CD14-positive monocyte (primary cell): ENCODE measurements around the gene SLC51A. TPM values are rescaled to one million over a fixed set of nuclear protein-coding genes. Genes with fewer than 3 reads are reported as not detected.

ENCODE experiments used
- DNase-seq, 3 donors: peaks; one replicate each; pipeline ENCODE4 v3.0.0-alpha.2; 2011 to 2022
- H2AFZ ChIP-seq: 2 replicates; pipeline ENCODE4 v1.6.0; 2012; ENCODE audit warnings: mild to moderate bottlenecking, low read depth, low read length, inconsistent platforms; ENCODE audit not compliant: insufficient read depth, poor library complexity, severe bottlenecking
- H3K27ac ChIP-seq, 2 donors: 1 replicate in 1 of 2; 2 replicates in 1 of 2; pipeline ENCODE4 v1.5.1; 2012 to 2013; ENCODE audit warnings: low read length in 2 of 2, control low read depth in 1 of 2, inconsistent platforms in 1 of 2, low read depth in 1 of 2, mild to moderate bottlenecking in 1 of 2
- H3K27me3 ChIP-seq, 2 donors: one replicate each; pipeline versions ENCODE4 v1.6.0 to v1.6.1; 2011 to 2013; ENCODE audit warnings: low read length in 2 of 2; ENCODE audit not compliant: control insufficient read depth in 2 of 2, insufficient read depth in 2 of 2
- H3K36me3 ChIP-seq, 2 donors: replicated peaks in 1 of 2; 1 replicate in 1 of 2; 2 replicates in 1 of 2; pipeline versions ENCODE4 v1.5.1 to v1.6.1; 2012 to 2013; ENCODE audit warnings: low read length in 2 of 2, control low read depth in 1 of 2, inconsistent platforms in 1 of 2, mild to moderate bottlenecking in 1 of 2; ENCODE audit not compliant: insufficient read depth in 2 of 2, control insufficient read depth in 1 of 2
- H3K4me1 ChIP-seq, 2 donors: 1 replicate in 1 of 2; 2 replicates in 1 of 2; pipeline versions ENCODE4 v1.5.1 to v1.6.1; 2012 to 2013; ENCODE audit warnings: low read length in 2 of 2, control low read depth in 1 of 2, inconsistent platforms in 1 of 2, mild to moderate bottlenecking in 1 of 2, moderate library complexity in 1 of 2; ENCODE audit not compliant: insufficient read depth in 2 of 2, control insufficient read depth in 1 of 2
- H3K4me2 ChIP-seq: replicated peaks from 2 replicates; pipeline ENCODE3; 2012; ENCODE audit warnings: low read length, moderate library complexity, mild to moderate bottlenecking; ENCODE audit not compliant: poor library complexity, severe bottlenecking; ENCODE audit errors: extremely low read depth
- H3K4me3 ChIP-seq, 3 experiments: fragments of 200-600 bp in 1 of 3; sonication (generic) in 1 of 3; replicated peaks in 1 of 3; 1 replicate in 2 of 3; 2 replicates in 1 of 3; pipeline ENCODE4 v1.5.1; 2011 to 2013; ENCODE audit warnings: low read length in 3 of 3, mild to moderate bottlenecking in 3 of 3, control low read depth in 2 of 3, low read depth in 2 of 3, inconsistent platforms in 1 of 3, moderate library complexity in 1 of 3
- H3K79me2 ChIP-seq: 2 replicates; pipeline ENCODE4 v1.6.0; 2012; ENCODE audit warnings: mild to moderate bottlenecking, control low read depth, inconsistent platforms, low read length, moderate library complexity; ENCODE audit not compliant: insufficient read depth
- H3K9ac ChIP-seq: 2 replicates; pipeline ENCODE4 v1.6.0; 2017; ENCODE audit warnings: low read length, mild to moderate bottlenecking; ENCODE audit not compliant: insufficient read depth, poor library complexity, severe bottlenecking
- H3K9me3 ChIP-seq, 2 donors: replicated peaks in 1 of 2; 1 replicate in 1 of 2; 2 replicates in 1 of 2; pipeline versions ENCODE4 v1.5.1 to v1.6.1; 2012 to 2013; ENCODE audit warnings: low read length in 2 of 2, control low read depth in 1 of 2; ENCODE audit not compliant: control insufficient read depth in 1 of 2, insufficient read depth in 1 of 2
- H4K20me1 ChIP-seq: 2 replicates; pipeline ENCODE4 v1.6.0; 2012; ENCODE audit warnings: mild to moderate bottlenecking, low read length, control low read depth, moderate library complexity; ENCODE audit not compliant: insufficient read depth
- H3K27ac Mint-ChIP-seq, 7 donors: one replicate each; pipeline ENCODE4 v1.8.0; 2020; ENCODE audit warnings: mild to moderate bottlenecking in 7 of 7, mixed read lengths in 7 of 7, moderate library complexity in 6 of 7, inconsistent platforms in 2 of 7
- H3K27me3 Mint-ChIP-seq, 3 donors: one replicate each; pipeline ENCODE4 v1.8.0; 2021 to 2022; ENCODE audit warnings: low read depth in 3 of 3, mild to moderate bottlenecking in 3 of 3, mixed read lengths in 3 of 3, moderate library complexity in 3 of 3, inconsistent platforms in 1 of 3
- H3K36me3 Mint-ChIP-seq, 2 donors: one replicate each; pipeline ENCODE4 v1.8.0; 2020; ENCODE audit warnings: mixed read lengths in 2 of 2, inconsistent platforms in 1 of 2, mild to moderate bottlenecking in 1 of 2
- H3K4me1 Mint-ChIP-seq: one replicate; pipeline ENCODE4 v1.8.0; 2020; ENCODE audit warnings: mild to moderate bottlenecking, mixed read lengths
- H3K4me3 Mint-ChIP-seq, 2 donors: one replicate each; pipeline ENCODE4 v1.8.0; 2020; ENCODE audit warnings: mild to moderate bottlenecking in 2 of 2, mixed read lengths in 2 of 2, moderate library complexity in 1 of 2
- H3K9me3 Mint-ChIP-seq, 7 donors: one replicate each; pipeline ENCODE4 v1.8.0; 2020 to 2022; ENCODE audit warnings: mixed read lengths in 7 of 7, mild to moderate bottlenecking in 6 of 7, moderate library complexity in 6 of 7, inconsistent platforms in 2 of 7
- CTCF ChIP-seq: fragments of 200-600 bp; IDR thresholded peaks from one replicate; pipeline ENCODE4 v1.8.0; 2022; ENCODE audit warnings: antibody characterized with exemption, mild to moderate bottlenecking
- WGBS: methylation state at CpG from one replicate; pipeline ENCODE4 v1.1.5; 2013; ENCODE audit warnings: missing lambda C conversion rate; ENCODE audit not compliant: insufficient coverage; 5-methylcytosine and 5-hydroxymethylcytosine counted together
- intact Hi-C, 2 donors: fragments of 100-400 bp; cut with micrococcal nuclease; formaldehyde crosslinking; loops; one replicate each; pipeline versions ENCODE4 v1.15.0 to v1.15.1; 2023
- polyA plus RNA-seq, 3 donors: library from polyadenylated mRNA; depleted of rRNA in 1 of 3; unstranded in 2 of 3; stranded (reverse) in 1 of 3; fragments of 300-500 nt in 2 of 3; fragments of >200 nt in 1 of 3; fragmentation: Illumina TruSeq in 2 of 3; gene quantifications; 1 replicate in 2 of 3; 2 replicates in 1 of 3; pipeline ENCODE4 v1.2.3, GENCODE V29; 2012 to 2021

Gene SLC51A
- polyA plus RNA-seq, 3 donors, result 0.27 to 1.1 (median 0.37) TPM

GRCh38 chr3:196268284-196269163 lies 52.2 kb downstream of the SLC51A start:
- DNase-seq, result peak; percentile 32 to 52 (median 36)
- H3K4me3 Mint-ChIP-seq, result no peak overlapping the region
- Histone ChIP-seq H3K36me3 (peaks cover 53 to 78% of the 10 kb centered on the region in 2 donors), H3K4me1 (peaks cover 5 to 14% of the 10 kb centered on the region in 2 donors), H4K20me1 (peaks cover 78% of the 10 kb centered on the region), H3K79me2 (peaks cover 53% of the 10 kb centered on the region), H3K4me3 (no peak overlapping the region), H3K9ac (no peak overlapping the region), H2AFZ (no peak overlapping the region), H3K4me2 (no peak overlapping the region), H3K9me3 (no peaks in the 10 kb centered on the region), H3K27me3 (no peaks in the 10 kb centered on the region), H3K27ac (peak overlapping the region in 1 of 2 donors; percentile 42)
- 27% methylated on average over 4 of the region's 9 CpGs for WGBS
- peaks cover 15% of the 10 kb centered on the region for H3K4me1 Mint-ChIP-seq
- peaks cover 49 to 78% of the 10 kb centered on the region in 2 donors for H3K36me3 Mint-ChIP-seq
- H3K9me3 Mint-ChIP-seq, result peaks cover 0 to 1% (median 0%) of the 10 kb centered on the region in 7 donors
- TF ChIP-seq CTCF, result no peak
- peak overlapping the region in 4 of 7 donors; percentile 43 to 60 (median 52) for H3K27ac Mint-ChIP-seq
- intact Hi-C loops, result no loop called here
- H3K27me3 Mint-ChIP-seq, result peaks cover 0 to 1% (median 0%) of the 10 kb centered on the region in 3 donors

GRCh38 chr3:196270499-196270898 lies 54.2 kb downstream of the SLC51A start:
- peaks cover 0 to 1% (median 0%) of the 10 kb centered on the region in 7 donors for H3K9me3 Mint-ChIP-seq

More at GRCh38 chr3:196270499-196270898, 54.2 kb downstream of the SLC51A start:
- Histone ChIP-seq H2AFZ (no peak overlapping the region), H3K9me3 (no peaks in the 10 kb centered on the region), H3K9ac (no peak overlapping the region), H3K36me3 (peaks cover 42 to 77% of the 10 kb centered on the region in 2 donors), H3K4me1 (peaks cover 5 to 14% of the 10 kb centered on the region in 2 donors), H3K27me3 (no peaks in the 10 kb centered on the region), H3K4me2 (no peak overlapping the region), H3K4me3 (no peak overlapping the region), H3K27ac (peak overlapping the region in 1 of 2 donors; percentile 7), H4K20me1 (peaks cover 84% of the 10 kb centered on the region), H3K79me2 (peaks cover 63% of the 10 kb centered on the region)
- Mint-ChIP-seq H3K27me3 (peaks cover 0 to 1% (median 0%) of the 10 kb centered on the region in 3 donors), H3K36me3 (peaks cover 45 to 73% of the 10 kb centered on the region in 2 donors), H3K4me1 (peaks cover 24% of the 10 kb centered on the region), H3K4me3 (no peak overlapping the region), H3K27ac (peak overlapping the region in 2 of 7 donors; percentile 0 to 4)
- 100% methylated on average over 1 of the region's 5 CpGs for WGBS
- intact Hi-C loops, result no loop called here
- no peak for DNase-seq
- no peak for TF ChIP-seq CTCF
